Osteoblast (primary cell): ENCODE data around the gene KCNT2. TPM values are rescaled to one million over a fixed set of nuclear protein-coding genes. Genes with fewer than 3 reads are reported as not detected.

Experiments used
- DNase-seq: peaks from one replicate; pipeline ENCODE4 v3.0.0; 2011; ENCODE audit warnings: low spot score, mixed read lengths; ENCODE audit not compliant: insufficient read length; ENCODE audit errors: missing footprints
- H2AFZ ChIP-seq: 2 replicates; pipeline ENCODE4 v1.6.0; 2011; ENCODE audit warnings: mild to moderate bottlenecking, low read length
- H3K27ac ChIP-seq: 2 replicates; pipeline ENCODE4 v1.5.1; 2011; ENCODE audit warnings: mild to moderate bottlenecking, low read depth, low read length, moderate library complexity
- H3K27me3 ChIP-seq: 2 replicates; pipeline ENCODE4 v1.6.0; 2012; ENCODE audit warnings: mild to moderate bottlenecking, control low read depth, inconsistent platforms, low read length, moderate library complexity; ENCODE audit not compliant: insufficient read depth
- H3K36me3 ChIP-seq: 2 replicates; pipeline ENCODE4 v1.5.1; 2011; ENCODE audit warnings: mild to moderate bottlenecking, low read length, control low read depth, moderate library complexity; ENCODE audit not compliant: insufficient read depth
- H3K4me1 ChIP-seq: 2 replicates; pipeline ENCODE4 v1.5.1; 2011; ENCODE audit warnings: mild to moderate bottlenecking, low read length, control low read depth, moderate library complexity; ENCODE audit not compliant: insufficient read depth
- H3K4me2 ChIP-seq: 2 replicates; pipeline ENCODE4 v1.6.0; 2011; ENCODE audit warnings: mild to moderate bottlenecking, low read length; ENCODE audit not compliant: insufficient read depth
- H3K4me3 ChIP-seq: fragments of 200-600 bp; sonication (generic); 3 replicates; pipeline ENCODE4 v1.5.1; 2012; ENCODE audit warnings: mild to moderate bottlenecking, low read length, inconsistent platforms; ENCODE audit not compliant: insufficient read depth
- H3K79me2 ChIP-seq: 2 replicates; pipeline ENCODE4 v1.6.0; 2012; ENCODE audit warnings: mild to moderate bottlenecking, low read length, control low read depth, inconsistent platforms; ENCODE audit not compliant: insufficient read depth
- H3K9me3 ChIP-seq: 2 replicates; pipeline ENCODE4 v1.5.1; 2011; ENCODE audit warnings: low read depth, low read length, control low read depth
- H4K20me1 ChIP-seq: 2 replicates; pipeline ENCODE4 v1.6.0; 2012; ENCODE audit warnings: mild to moderate bottlenecking, low read length, control low read depth; ENCODE audit not compliant: insufficient read depth
- CTCF ChIP-seq: IDR thresholded peaks from 2 replicates; pipeline ENCODE4 v1.5.1; 2011; ENCODE audit warnings: mild to moderate bottlenecking, low read depth, low read length, moderate library complexity; ENCODE audit errors: extremely low read depth
- total RNA-seq: library from RNA; depleted of rRNA; stranded (reverse); fragments of >200 nt; gene quantifications from 2 replicates; pipeline ENCODE4 v1.2.3, GENCODE V29; 2012

The KCNT2 gene
- total RNA-seq, 1 donor = 10.5 TPM

- no peaks in the 10 kb centered on the region for H4K20me1 ChIP-seq
- no peaks in the 10 kb centered on the region for H3K9me3 ChIP-seq
- no peaks in the 10 kb centered on the region for H3K27me3 ChIP-seq
- H3K36me3 ChIP-seq = no peaks in the 10 kb centered on the region
- no peak for DNase-seq
- no peak overlapping the region for H3K27ac ChIP-seq
- TF ChIP-seq CTCF = no peak
- peaks cover 8% of the 10 kb centered on the region for H3K4me1 ChIP-seq
- no peak overlapping the region for H2AFZ ChIP-seq
- H3K4me2 ChIP-seq = no peak overlapping the region
- no peaks in the 10 kb centered on the region for H3K79me2 ChIP-seq
- no peak overlapping the region for H3K4me3 ChIP-seq
Observed at GRCh38 chr1:196405839-196406238, 202.4 kb downstream of the KCNT2 start.

GRCh38 chr1:196403803-196404690 is 204.2 kb downstream of the KCNT2 start:
- no peak for TF ChIP-seq CTCF
- Histone ChIP-seq H3K4me2 (peak overlapping the region; percentile 55), H3K79me2 (no peaks in the 10 kb centered on the region), H3K4me3 (no peak overlapping the region), H3K27me3 (no peaks in the 10 kb centered on the region), H4K20me1 (no peaks in the 10 kb centered on the region), H2AFZ (no peak overlapping the region), H3K9me3 (no peaks in the 10 kb centered on the region), H3K4me1 (peaks cover 14% of the 10 kb centered on the region), H3K27ac (peak overlapping the region; percentile 53), H3K36me3 (no peaks in the 10 kb centered on the region)
- DNase-seq = no peak

- Histone ChIP-seq H3K4me2 (no peak overlapping the region), H3K79me2 (no peaks in the 10 kb centered on the region), H3K9me3 (no peaks in the 10 kb centered on the region)
Observed at GRCh38 chr1:196401891-196402290, 206.3 kb downstream of the KCNT2 start.

More at GRCh38 chr1:196401891-196402290, 206.3 kb downstream of the KCNT2 start:
- H3K4me1 ChIP-seq = peaks cover 14% of the 10 kb centered on the region
- no peaks in the 10 kb centered on the region for H4K20me1 ChIP-seq
- no peak overlapping the region for H2AFZ ChIP-seq
- no peaks in the 10 kb centered on the region for H3K27me3 ChIP-seq
- TF ChIP-seq CTCF = no peak
- no peak for DNase-seq
- no peaks in the 10 kb centered on the region for H3K36me3 ChIP-seq
- H3K4me3 ChIP-seq = no peak overlapping the region
- no peak overlapping the region for H3K27ac ChIP-seq
